ENCODE measurements around the gene SEC16B.

GRCh38 chr1:177923441-177923840 is 46.4 kb downstream of the SEC16B start:
- TF ChIP-seq EZH2phosphoT487 (IDR thresholded peaks at IDR 0.05; ENCODE audit: insufficient read depth, low read depth) = no peak
- TF ChIP-seq EZH2 (IDR thresholded peaks at IDR 0.05; ENCODE audit: insufficient read depth, poor library complexity, severe bottlenecking) = no peak

Data from GM23248 (cell line).